NCI-H2029 treated with DMSO at 0.1 percent for 48 hours (cell line): ENCODE measurements around the gene TMEM50B.
"Not testable (repeated sequence)": the region's sequence is repeated elsewhere in the genome, so short reads cannot be mapped to it uniquely, and the experiment has no call there.

Source experiments
- DNase-seq: peaks from one replicate; lab custom pipeline; 2025; lab: John Stamatoyannopoulos, UW

Gene TMEM50B

DNA sequence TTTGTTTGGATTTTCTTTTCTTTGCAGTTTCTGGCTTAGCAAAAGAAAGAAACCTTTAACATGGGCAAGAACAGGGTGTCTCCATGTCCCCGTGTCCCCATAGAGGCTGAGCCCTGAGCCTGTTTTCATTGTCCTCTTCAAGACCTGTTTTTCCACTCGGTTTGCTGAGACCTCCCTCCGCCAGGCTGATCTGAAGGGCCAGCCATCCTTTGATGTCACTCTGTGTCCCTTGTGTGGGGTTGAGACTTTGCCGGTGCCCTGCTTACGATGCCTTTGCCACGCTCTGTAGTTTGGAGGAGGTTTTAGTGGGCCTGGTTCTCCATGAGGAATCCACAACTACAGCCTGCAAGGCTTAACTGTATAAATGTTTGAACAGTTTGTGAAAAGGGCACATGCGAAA is 52.7 kb downstream of the TMEM50B start:
- no peak for DNase-seq

DNA sequence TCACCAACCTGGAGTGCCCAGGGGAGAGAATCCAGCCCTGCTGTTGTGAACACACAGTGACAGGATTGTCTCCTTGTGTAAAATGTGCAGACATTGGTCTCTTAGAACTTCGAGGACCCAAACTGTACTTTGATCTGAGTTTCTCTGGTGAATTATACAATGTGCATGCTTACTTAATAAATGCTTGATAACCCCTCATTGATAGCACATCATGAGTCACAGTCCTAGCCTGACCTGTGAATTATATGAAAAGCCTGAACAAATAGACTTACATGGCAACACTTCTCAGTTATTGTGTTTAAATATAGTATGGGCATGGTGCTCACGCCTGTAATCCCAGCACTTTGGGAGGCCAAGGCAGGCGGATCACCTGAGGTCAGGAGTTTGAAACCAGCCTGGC is 53.9 kb downstream of the TMEM50B start:
- no peak for DNase-seq

DNA sequence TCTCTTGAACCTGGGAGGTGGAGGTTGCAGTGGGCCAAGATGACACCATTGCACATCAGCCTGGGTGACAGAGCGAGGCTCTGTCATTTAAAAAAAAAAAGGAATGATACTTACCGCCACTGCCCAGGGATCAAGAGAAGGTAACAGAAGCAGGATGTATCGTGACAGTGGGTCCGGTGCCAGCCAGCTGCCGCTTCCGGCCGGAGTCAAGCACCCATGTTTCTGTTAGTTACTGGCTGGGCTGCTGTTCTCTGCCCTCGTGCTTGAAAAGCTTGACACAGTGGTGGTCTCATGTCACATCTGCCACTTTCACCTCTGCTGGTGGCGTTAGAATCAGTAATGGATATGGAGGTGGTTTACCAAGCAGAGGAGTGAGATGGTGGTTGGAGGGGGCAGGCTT is 55.6 kb downstream of the TMEM50B start:
- DNase-seq, result no peak

DNA sequence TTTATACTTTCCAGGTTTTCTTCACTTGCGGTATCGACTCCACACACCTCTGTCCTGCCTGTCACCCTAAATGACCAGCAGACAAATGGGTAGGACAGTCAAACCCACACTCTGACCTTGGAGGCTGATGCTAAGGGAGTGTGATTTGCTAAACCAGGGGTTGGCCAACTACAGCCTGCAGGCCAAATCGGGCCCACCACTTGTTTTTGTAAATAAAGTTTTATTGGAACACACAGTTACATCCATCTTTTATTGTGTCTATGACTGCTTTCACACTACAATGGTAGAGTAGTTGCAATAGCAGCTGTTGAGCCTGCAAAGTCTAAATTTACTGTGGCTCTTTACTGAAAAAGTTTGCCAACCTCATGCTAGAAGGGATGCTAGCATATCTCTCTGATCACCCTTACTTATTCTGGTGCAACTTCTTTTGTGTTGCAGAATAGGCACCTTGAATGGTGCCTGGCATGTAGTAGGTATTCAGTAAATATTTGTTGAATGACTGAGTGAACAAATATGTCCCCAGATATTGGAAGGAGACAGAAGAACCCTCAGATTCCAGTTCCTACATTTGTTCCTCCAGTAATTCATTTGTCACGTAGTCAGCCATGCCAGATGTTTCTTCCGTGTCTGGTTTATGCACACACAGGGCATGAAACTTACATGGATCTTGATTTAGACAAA is 57.9 kb downstream of the TMEM50B start:
- no peak for DNase-seq

DNA sequence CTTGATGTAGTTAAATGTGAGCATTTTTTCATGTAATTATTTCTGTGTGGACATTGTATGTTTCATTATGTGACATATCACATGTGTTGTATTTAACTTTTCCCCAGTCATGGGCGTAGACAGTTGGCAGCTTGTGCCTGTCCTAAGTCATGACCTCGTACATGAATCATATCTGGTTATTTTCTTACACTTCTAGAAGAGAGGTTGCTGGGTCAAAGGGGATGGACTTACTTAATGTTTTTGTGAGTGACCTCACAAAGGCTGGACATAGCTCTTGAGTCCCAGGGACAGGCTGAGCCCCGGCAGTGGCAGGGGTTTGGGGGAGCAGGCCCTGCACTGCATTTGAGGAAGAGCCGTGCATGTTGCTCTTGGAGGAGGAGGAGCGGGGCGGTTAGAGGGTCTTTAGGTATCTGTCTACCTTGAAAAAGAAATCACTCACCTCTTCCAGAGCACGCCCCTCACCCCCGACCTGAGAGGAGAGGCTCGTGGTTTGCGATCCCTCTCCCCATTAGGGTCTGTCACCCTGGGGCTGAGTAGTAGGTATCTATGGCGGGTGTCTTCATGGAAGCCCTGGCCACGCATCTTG is 60.1 kb downstream of the TMEM50B start:
- no peak for DNase-seq

DNA sequence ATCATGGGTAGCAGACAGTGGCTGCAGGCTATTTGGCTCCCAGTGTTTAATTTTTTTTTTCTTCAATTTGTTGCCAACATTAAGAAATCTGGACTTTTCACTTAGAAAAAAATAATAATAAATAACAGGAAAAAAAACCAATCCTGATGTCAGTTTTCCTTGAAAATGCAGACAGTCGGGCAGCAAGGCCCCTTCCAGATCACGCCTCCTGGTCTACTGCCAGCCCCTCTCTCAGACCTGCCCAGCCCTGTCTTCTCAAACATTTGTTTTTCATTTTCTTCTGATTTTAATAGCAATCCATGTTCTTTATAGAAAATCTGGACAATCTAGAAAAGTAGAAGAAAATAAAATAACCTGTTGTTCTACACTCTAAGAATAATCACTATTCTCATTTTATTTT is 61.1 kb downstream of the TMEM50B start:
- DNase-seq, result peak; percentile 50

DNA sequence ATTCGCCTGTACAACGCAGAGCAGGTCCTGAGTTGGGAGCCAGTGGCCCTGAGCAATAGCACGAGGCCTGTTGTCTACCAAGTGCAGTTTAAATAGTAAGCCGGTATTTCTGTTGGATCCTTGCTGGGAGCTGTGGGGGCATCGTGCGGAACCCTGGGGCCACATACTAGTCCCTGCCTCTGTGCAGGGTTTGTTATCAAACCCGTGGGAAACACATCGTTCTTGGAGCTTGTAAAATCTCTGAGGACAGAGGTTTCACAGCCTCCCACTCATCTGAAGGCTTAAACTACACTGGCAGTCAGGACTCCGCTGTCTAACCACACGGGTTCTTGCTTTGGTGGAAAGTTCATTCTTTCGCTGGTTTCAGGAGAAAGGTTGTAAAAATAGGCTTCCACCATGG is 64.8 kb downstream of the TMEM50B start:
- DNase-seq, result no peak

DNA sequence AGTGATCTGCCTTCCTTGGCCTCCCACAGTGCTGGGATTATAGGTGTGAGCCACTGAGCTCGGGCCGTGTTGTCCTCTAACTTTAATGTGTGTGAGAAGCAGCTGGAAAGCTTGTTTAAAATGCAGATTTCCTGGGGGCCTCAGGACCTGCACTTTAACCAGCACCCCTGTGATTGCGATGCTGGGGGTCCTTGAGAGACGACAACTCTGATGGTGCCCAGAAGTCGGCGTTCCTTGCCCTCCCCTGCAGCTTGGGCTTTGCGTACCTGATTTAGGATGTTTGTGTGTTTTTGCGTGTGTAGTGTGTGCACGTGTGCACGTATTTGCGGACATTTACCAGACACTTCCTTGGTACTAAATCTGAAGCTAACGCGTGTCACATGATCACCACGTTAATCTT is 65.7 kb downstream of the TMEM50B start:
- DNase-seq, result no peak

DNA sequence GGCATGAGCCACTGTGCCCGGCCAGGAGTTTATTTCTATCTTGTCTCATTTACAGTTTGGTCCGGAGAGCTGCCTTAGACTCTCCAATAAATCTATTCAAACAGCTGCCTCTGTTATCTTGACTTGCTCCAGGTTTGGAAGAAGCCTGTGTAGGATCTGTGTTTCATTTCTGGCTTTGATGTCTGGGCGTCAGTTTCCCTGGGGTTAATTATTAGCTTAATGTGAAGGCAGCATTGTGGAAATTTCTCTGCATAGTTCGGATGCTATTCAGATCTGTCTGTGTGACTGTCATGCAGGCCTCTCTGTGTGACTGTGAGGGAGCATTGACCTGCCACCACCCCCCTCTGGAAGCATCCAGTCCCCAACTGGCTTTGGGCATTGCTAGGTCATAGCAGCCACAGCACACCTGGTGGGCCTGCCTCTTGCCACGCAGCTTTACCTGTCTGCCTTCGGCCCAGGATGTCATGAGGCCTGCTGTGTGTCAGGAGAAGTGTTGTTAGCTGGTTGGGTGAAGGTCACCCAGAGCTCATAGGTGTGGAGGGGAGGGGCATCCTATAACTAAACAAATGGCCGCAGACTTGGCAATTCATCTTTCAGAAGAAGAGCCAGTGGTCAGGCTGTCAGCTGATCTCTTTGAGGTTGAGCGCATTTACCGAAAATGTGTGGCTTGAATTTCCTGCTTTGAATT is 66.8 kb downstream of the TMEM50B start:
- peak; percentile 62 for DNase-seq

DNA sequence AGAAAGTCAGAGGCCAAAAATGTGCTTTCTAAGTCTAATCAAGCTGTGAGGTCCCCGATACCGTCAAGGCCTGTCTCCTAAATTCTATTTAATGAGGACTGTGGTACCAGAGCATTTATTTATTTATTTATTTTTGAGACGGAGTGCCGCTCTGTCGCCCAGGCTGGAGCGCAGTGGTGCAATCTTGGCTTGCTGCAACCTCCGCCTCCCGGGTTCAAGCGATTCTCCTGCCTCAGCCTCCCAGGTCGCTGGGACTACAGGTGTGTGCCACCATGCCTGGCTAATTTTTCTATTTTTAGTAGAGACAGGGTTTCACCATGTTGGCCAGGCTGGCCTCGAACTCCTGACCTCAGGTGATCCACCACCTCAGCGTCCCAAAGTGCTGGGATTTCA is 67.3 kb downstream of the TMEM50B start:
- DNase-seq, result not testable (repeated sequence)

DNA sequence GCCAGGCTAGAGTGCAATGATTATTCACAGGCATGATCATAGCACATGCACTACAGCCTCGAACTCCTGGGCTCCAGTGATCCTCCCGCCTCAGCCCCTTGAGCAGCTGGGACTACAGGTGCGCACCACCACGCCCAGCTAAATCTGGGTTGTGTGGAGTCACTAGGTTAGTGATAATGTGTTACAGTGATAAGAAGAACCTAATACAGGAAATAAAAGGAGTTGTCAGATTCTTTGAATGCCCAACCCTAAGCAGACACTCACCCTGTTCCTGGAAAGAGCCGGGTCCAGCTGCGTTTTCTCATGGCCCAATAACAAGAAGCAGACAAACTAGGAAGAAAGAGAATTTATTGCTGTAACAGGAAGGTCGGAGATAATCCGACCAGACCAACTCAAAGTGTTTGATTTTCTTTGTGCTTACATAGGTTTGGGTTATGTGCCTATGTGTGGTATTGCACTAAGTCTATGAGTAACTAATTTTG is 67.8 kb downstream of the TMEM50B start:
- no peak for DNase-seq

DNA sequence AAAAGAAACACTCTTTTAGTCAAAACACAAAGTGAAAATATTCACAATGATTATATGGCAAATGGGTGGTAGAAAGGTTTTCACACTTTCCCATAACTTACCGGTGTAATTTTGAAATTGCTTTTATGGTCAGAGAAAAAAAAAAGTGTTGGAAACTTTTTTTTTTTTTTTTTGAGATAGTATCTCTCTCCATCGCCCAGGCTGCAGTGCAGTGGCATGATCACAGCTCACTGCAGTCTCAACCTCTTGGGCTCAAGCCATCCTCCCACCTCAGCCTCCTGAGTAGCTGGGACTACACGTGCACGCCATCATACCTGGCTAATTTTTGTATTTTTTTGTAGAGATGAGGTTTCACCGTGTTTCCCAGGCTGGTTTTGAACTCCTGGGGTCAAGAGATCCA is 73.3 kb downstream of the TMEM50B start:
- DNase-seq, result no peak

DNA sequence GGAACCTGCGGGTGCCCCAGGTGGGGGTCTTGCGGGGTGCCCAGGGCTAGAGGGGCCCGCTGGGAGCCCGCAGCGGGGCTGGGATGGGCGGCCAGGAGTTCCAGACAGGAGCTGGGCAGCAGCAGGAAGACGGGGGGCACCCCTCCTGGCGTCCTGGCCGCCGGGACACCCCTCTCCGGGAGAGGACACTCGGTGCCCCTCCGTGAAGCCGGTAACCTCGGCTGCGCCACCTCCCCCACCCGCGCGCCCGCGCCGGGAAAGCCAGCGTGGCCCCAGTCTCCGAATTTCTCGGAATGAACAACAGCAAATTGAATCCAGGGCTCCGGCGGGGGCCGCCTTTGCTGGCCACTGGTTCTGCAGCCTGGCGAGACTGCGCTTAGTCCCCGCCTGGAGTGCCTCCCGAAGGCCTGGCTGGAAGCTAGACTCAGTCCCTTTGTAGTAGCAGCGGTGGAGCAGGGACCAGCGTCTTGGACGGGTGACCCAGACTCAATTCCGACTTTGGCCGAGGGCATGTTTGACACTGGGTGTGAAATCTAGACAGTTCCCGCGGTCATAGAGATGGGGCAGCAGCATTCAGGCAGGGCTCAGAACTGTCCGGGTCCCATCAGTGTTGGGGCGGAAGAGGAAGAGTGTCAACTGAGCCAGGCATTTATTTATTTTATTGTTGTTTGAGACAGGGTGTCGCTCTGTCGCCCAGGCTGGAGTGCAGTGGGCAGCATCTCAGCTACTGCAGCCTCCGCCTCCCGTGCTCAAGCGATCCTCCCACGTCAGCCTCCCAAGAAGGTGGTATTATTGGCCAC is 75.8 kb downstream of the TMEM50B start:
- DNase-seq, result peak; percentile 79

DNA sequence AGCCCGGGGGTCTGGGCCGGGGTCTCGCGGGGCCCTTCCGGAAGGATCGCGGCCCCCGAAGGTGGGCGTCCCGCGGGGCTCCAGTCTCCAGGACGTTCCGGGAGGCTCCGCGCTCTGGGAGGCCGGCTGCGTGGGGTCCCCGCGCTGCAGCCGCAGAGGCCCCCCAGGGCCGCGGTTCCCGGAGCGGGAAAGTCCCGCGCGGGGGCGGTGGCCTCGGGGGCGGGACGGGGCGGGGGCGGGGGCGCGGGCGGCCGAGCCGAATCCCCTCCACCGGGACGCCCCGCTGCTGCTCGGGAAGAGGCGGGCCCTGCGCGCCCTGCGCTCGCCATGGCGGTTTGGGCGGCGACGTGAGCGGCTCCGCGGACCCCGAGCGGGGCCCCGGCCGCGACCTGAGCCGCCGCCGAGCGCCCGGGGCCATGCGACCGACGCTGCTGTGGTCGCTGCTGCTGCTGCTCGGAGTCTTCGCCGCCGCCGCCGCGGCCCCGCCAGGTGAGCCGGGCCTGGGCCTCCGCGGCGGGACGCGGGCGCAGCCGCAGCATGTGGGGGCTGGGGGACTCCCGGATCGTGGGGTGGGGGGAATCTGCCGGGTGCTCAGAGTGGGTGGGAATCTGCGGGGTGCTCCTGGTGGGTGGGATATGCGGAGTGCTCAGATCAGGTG is 76.5 kb downstream of the TMEM50B start, which contains the start of gene IFNGR2:
Gene IFNGR2 (plus strand): TSS at position 286 of the 658 bp plus-strand sequence. CDS start 131 bp downstream, at position 417.
- DNase-seq, result no peak

DNA sequence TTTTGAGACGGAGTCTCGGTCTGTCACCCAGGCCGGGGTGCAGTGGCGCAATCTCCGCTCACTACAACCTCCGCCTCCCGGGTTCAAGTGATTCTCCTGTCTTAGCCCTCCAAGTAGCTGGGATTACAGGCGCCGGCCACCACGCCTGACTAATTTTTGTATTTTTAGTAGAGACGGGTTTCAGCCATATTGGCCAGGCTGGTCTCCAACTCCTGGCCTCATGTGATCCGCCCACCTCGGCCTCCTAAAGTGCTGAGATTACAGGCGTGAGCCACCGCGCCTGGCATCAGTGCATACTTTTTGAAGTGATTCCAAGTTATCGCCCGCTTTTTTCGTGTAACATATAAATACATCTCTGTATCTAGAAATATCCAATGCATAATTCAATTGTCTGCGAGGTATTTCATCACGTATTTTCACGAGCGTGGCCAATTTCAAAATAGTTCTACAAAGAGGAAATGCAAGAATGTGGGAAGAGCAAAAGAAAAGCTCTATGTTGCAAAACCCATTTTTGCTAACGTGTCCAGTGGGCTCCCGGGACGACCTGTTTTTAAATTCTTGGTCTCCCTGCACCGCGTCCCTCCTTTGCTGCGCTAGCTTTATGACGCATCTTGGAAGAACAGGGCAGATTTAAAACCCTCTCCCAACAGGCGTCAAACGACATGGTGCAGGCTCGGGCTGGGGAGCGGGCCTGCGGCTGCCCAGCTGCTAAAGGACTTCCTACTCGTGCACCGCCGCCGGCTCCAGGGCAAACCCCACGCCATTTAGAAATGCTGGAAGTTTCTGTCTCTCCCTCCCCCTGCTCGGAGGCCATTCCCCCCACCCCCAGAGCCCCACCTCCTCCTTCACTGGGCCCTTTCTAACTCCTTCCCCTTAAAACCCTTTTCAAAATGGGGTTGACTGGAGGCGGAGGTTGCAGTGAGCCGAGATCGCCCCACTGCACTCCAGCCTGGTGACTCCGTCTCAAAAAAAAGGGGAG is 77.5 kb downstream of the TMEM50B start:
- DNase-seq, result no peak

DNA sequence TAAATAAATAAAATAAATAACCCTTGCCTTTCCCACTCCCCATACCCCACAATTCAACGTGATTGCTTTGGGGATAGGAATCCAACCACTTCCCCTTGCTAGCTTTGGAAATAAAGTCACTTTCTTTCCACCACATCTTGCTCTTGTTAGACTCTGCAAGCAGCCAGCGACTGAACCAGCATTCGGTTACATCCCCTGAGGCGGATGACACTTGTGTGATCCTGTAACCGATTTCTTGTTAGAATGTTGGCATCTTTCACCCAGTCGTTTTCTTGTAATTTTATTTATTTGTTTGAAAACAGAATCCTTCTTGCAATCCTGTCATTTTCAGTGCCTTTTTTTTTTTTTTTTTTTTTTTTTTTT is 78.2 kb downstream of the TMEM50B start:
- no peak for DNase-seq
